ENCODE results near the gene LRRK2. TPM values are rescaled to one million over a fixed set of nuclear protein-coding genes. Genes with fewer than 3 reads are reported as not detected.
"Not testable (repeated sequence)": the region's sequence is repeated elsewhere in the genome, so short reads cannot be mapped to it uniquely, and the experiment has no call there.

The LRRK2 gene
- total RNA-seq, 1 donor from 2014 or later: 0.26 TPM

DNA sequence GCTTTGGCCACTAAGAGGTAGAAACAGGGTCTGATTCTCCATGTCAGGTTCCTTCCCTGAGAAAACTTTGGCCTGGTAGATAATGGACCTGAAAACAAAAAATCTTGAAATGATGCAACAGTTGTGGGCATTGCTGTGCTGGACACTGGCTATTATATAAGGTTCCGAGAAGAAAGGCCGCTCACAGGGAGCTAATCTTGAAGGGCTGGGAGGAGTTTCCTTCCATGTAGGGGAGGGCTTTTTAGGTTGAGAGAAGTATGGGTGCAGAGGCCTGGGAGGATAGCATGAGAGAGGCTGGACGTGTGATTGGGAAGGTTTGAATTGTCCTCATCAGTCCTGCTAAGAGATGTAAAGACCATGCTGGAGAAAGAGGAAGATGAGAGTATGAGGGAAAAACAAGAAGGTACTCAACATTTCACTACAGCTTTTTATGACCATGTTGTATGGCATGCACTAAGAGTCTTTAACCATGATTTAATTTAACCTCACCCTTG, 11.6 kb downstream of the LRRK2 start:
- no peak for TF ChIP-seq CTCF (IDR thresholded peaks at IDR 0.05; ENCODE audit: unreplicated experiment)
- Mint-ChIP-seq H3K9me3 (ENCODE audit: unreplicated experiment) (no peaks in the 10 kb centered on the region), H3K4me3 (ENCODE audit: unreplicated experiment) (no peak overlapping the region), H3K4me1 (ENCODE audit: unreplicated experiment) (no peaks in the 10 kb centered on the region), H3K27me3 (ENCODE audit: unreplicated experiment) (no peaks in the 10 kb centered on the region), H3K36me3 (ENCODE audit: low read depth, unreplicated experiment) (no peaks in the 10 kb centered on the region), H3K27ac (ENCODE audit: unreplicated experiment) (no peak overlapping the region)
- DNase-seq (ENCODE audit: low spot score): no peak

DNA sequence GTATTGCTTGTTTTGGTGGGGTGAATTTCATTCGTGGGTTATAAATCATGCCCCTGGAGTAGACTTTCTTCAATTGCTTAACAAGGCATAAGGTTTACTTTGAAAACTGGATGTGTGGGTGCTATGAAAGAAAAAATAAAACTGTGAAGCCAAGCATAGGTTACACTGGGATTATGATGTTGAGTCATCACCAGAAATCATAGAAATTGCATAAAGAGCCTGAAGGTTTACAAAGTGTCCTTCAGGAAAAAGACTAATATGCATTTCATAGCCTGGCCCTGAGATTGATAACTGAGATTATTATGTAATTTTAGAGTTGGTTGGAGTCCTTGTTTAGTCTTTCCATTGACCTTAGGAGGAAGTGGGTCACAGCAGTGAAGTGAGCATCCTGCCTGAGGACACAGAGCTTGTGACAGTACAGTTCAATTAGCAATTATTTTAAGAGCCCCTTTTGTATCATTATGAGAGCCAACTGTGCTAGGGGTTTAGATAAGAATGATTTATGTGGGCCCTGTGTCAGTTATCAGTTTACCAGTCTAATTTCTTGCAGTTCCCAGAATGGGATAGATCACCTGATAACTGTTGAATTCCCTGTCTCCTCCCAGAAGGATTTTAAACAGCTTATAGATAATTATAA, 13.6 kb downstream of the LRRK2 start:
- no peak for DNase-seq (ENCODE audit: low spot score)
- Mint-ChIP-seq H3K36me3 (ENCODE audit: low read depth, unreplicated experiment) (no peaks in the 10 kb centered on the region), H3K4me3 (ENCODE audit: unreplicated experiment) (no peak overlapping the region), H3K4me1 (ENCODE audit: unreplicated experiment) (no peaks in the 10 kb centered on the region), H3K9me3 (ENCODE audit: unreplicated experiment) (no peaks in the 10 kb centered on the region), H3K27me3 (ENCODE audit: unreplicated experiment) (no peaks in the 10 kb centered on the region), H3K27ac (ENCODE audit: unreplicated experiment) (no peak overlapping the region)
- no peak for TF ChIP-seq CTCF (IDR thresholded peaks at IDR 0.05; ENCODE audit: unreplicated experiment)

DNA sequence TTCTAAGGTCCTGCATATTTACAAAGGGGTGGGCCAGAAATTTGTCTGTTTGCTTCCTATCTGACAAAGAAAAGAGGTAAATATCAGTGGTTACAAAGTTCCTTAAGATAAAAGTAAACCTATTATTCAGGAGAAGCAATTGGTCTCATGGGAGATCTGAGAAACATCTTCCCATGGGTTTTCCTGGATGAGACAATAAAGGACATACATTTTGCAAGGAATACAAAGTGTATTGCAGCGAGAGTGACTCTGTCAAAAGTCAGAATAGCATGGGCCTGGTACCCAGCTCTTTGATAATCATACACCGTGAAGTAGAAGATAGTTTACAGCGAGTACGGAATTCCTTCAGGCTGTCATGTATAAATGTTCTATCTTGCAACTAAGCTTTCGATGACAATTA, 14.2 kb downstream of the LRRK2 start:
- no peak for TF ChIP-seq CTCF (IDR thresholded peaks at IDR 0.05; ENCODE audit: unreplicated experiment)

DNA sequence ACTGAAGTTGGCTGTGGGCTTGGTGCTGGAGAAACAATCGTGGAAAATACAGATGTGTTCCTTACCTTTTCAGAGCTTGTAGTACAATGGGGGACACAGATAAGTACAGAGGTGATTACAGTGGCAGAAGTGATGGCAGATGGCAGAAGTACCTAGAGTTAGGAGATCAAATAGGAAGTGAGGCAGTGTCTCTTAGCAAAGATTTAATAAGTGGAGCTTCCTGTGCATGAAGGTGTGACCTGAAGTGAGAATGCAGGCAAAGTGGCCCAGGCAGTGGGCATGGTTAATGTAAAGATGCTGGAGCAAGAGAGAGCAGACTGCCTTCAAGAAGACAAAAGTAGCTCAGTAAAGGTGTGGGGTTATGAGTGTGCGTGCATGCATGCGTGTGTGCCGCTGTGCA, 16.0 kb downstream of the LRRK2 start:
- no peak for TF ChIP-seq CTCF (IDR thresholded peaks at IDR 0.05; ENCODE audit: unreplicated experiment)
- DNase-seq (ENCODE audit: low spot score): no peak
- no peak overlapping the region for H3K27ac Mint-ChIP-seq (ENCODE audit: unreplicated experiment)
- no peaks in the 10 kb centered on the region for H3K27me3 Mint-ChIP-seq (ENCODE audit: unreplicated experiment)
- H3K36me3 Mint-ChIP-seq (ENCODE audit: low read depth, unreplicated experiment): no peaks in the 10 kb centered on the region
- H3K4me1 Mint-ChIP-seq (ENCODE audit: unreplicated experiment): no peaks in the 10 kb centered on the region
- no peak overlapping the region for H3K4me3 Mint-ChIP-seq (ENCODE audit: unreplicated experiment)
- H3K9me3 Mint-ChIP-seq (ENCODE audit: unreplicated experiment): no peaks in the 10 kb centered on the region

More for the DNA sequence above, 14.2 kb downstream of the LRRK2 start:
- no peak overlapping the region for H3K27ac Mint-ChIP-seq (ENCODE audit: unreplicated experiment)
- H3K4me1 Mint-ChIP-seq (ENCODE audit: unreplicated experiment): no peaks in the 10 kb centered on the region
- H3K9me3 Mint-ChIP-seq (ENCODE audit: unreplicated experiment): no peaks in the 10 kb centered on the region
- no peak overlapping the region for H3K4me3 Mint-ChIP-seq (ENCODE audit: unreplicated experiment)
- H3K27me3 Mint-ChIP-seq (ENCODE audit: unreplicated experiment): no peaks in the 10 kb centered on the region
- no peak for DNase-seq (ENCODE audit: low spot score)
- H3K36me3 Mint-ChIP-seq (ENCODE audit: low read depth, unreplicated experiment): no peaks in the 10 kb centered on the region

DNA sequence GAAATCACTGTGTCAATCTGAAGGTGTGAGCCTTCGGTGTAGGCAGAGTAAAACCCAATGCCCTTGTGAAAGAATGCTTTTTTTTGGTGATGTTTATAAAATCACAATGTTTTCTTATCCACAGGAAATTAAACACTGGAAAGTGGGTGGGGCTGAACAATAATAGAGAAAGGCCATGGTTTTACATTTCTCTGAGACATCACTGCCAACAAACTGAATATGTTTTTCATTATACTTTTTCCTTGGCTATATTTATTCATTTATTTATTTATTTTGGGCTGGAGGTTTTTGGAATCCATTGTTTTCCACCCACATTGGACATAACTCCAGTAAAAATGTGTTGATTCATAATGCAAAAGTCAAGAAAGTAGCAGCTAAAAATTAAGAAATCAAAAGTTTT, 16.9 kb downstream of the LRRK2 start:
- Mint-ChIP-seq H3K36me3 (ENCODE audit: low read depth, unreplicated experiment) (no peaks in the 10 kb centered on the region), H3K4me1 (ENCODE audit: unreplicated experiment) (no peaks in the 10 kb centered on the region), H3K9me3 (ENCODE audit: unreplicated experiment) (no peaks in the 10 kb centered on the region), H3K27ac (ENCODE audit: unreplicated experiment) (no peak overlapping the region), H3K27me3 (ENCODE audit: unreplicated experiment) (no peaks in the 10 kb centered on the region), H3K4me3 (ENCODE audit: unreplicated experiment) (no peak overlapping the region)
- no peak for DNase-seq (ENCODE audit: low spot score)
- no peak for TF ChIP-seq CTCF (IDR thresholded peaks at IDR 0.05; ENCODE audit: unreplicated experiment)

GRCh38 chr12:40244526-40245156, 19.8 kb downstream of the LRRK2 start:
- H3K27me3 Mint-ChIP-seq (ENCODE audit: unreplicated experiment); H3K4me1 Mint-ChIP-seq (ENCODE audit: unreplicated experiment); H3K9me3 Mint-ChIP-seq (ENCODE audit: unreplicated experiment); H3K4me3 Mint-ChIP-seq (ENCODE audit: unreplicated experiment); H3K36me3 Mint-ChIP-seq (ENCODE audit: low read depth, unreplicated experiment); DNase-seq (ENCODE audit: low spot score); H3K27ac Mint-ChIP-seq (ENCODE audit: unreplicated experiment): not testable (repeated sequence)

All from endothelial cell (in vitro differentiated cells).